Tibial nerve (tissue), 4 donors: ENCODE data around the gene PRUNE2. TPM values are rescaled to one million over a fixed set of nuclear protein-coding genes. Genes with fewer than 3 reads are reported as not detected.
"Not testable (repeated sequence)": the region's sequence is repeated elsewhere in the genome, so short reads cannot be mapped to it uniquely, and the experiment has no call there.

Experiments used
- DNase-seq, 2 donors: peaks; one replicate each; pipeline ENCODE4 v3.0.0-alpha.2; 2019; ENCODE audit warnings: low spot score in 2 of 2
- H3K27ac ChIP-seq, 4 donors: fragments of 200-600 bp; sonication (generic) in 3 of 4; one replicate each; pipeline ENCODE4 v1.5.1; 2017 to 2019; ENCODE audit warnings: mild to moderate bottlenecking in 1 of 4
- H3K27me3 ChIP-seq, 2 donors: fragments of 200-600 bp; sonication (generic) in 1 of 2; one replicate each; pipeline versions ENCODE4 v1.5.1 to v1.6.0; 2017 to 2019
- H3K36me3 ChIP-seq, 3 donors: fragments of 200-600 bp; sonication (generic); one replicate each; pipeline ENCODE4 v1.5.1; 2018 to 2019
- H3K4me1 ChIP-seq, 4 donors: fragments of 200-600 bp; sonication (generic) in 3 of 4; one replicate each; pipeline ENCODE4 v1.5.1; 2017 to 2019
- H3K4me3 ChIP-seq, 4 donors: fragments of 200-600 bp; sonication (generic) in 3 of 4; one replicate each; pipeline ENCODE4 v1.5.1; 2017 to 2019; ENCODE audit warnings: mild to moderate bottlenecking in 1 of 4, moderate library complexity in 1 of 4
- H3K9me3 ChIP-seq, 4 donors: fragments of 200-600 bp; sonication (generic) in 3 of 4; one replicate each; pipeline ENCODE4 v1.5.1; 2017 to 2019
- EP300 ChIP-seq, 2 donors: sonication (generic); formaldehyde crosslinking; IDR thresholded peaks; one replicate each; pipeline ENCODE4 v1.6.1; 2017; ENCODE audit warnings: antibody characterized with exemption in 2 of 2, mild to moderate bottlenecking in 1 of 2
- POLR2A ChIP-seq, 2 donors: fragments of 450-650 bp; IDR thresholded peaks; one replicate each; pipeline ENCODE4 v1.6.1; 2017; ENCODE audit warnings: antibody characterized with exemption in 2 of 2, mild to moderate bottlenecking in 2 of 2, moderate library complexity in 2 of 2
- WGBS, 2 donors: methylation state at CpG; one replicate each; pipeline ENCODE4 v1.1.5; 2018; 5-methylcytosine and 5-hydroxymethylcytosine counted together
- total RNA-seq, 4 donors: library from RNA; depleted of rRNA; stranded (reverse); fragments of >200 nt; gene quantifications; one replicate each; pipeline ENCODE4 v1.1.0, GENCODE V29; 2016
- TF ChIP-seq, protein P1 (sequence below), 5 experiments: fragments of 200-600 bp in 3 of 5; fragments of 450-650 bp in 2 of 5; sonication (generic) in 3 of 5; IDR thresholded peaks; one replicate each; pipeline ENCODE4 v1.5.1; 2016 to 2019; ENCODE audit warnings: antibody characterized with exemption in 5 of 5, mild to moderate bottlenecking in 3 of 5, moderate library complexity in 2 of 5

Gene PRUNE2
- total RNA-seq, 4 donors from 2014 or later = 23.2 to 50.4 (median 24.2) TPM

DNA sequence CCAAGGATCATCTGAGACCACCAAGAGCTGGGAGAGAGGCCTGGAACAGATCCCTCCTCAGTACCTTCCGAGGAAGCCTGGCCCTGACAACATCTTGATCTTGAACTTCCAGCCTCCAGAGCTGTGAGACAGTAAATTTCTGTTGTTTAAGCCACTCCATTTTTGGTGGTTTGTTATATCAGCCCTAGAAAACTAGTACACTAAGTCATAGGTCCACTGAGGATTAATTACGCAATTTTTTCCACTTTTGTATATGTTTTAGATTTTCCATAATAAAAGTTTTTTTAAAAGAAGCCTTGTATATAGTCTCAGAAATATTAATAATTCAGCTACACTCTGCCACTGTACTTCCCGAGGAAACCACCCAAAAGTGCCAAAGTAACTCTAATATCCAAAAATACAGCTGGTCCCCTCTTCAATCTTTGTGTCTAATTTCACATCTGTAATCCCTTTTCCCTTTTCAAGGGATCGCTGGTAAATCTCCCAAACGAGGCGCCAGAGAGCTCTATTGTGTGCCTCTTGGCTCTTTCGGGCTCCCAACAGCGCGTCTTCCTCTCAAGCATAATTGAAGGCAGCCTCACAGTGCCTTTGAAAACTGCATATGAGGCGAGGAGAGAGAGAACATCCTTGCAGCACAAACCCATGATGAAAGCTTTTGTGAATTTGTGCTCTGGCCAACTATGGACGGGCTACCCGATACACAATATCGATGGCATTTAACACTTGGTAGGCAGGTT lies 32.7 kb downstream of the PRUNE2 start:
- peak in 1 of 2 donors; percentile 7 for DNase-seq
- 25 to 34% methylated on average over 13 of the region's 13 CpGs for WGBS, 2 donors
- no peaks in the 10 kb centered on the region for H3K9me3 ChIP-seq
- H3K27ac ChIP-seq = peak overlapping the region in 2 of 4 donors; percentile 29 to 52
- no peaks in the 10 kb centered on the region for H3K36me3 ChIP-seq
- TF ChIP-seq POLR2A (IDR thresholded peaks at IDR 0.05) (no peak), EP300 (IDR thresholded peaks at IDR 0.05) (no peak)
- peaks cover 0 to 2% of the 10 kb centered on the region in 2 donors for H3K27me3 ChIP-seq
- H3K4me3 ChIP-seq = no peak overlapping the region
- peaks cover 0 to 27% (median 0%) of the 10 kb centered on the region in 4 donors for H3K4me1 ChIP-seq

DNA sequence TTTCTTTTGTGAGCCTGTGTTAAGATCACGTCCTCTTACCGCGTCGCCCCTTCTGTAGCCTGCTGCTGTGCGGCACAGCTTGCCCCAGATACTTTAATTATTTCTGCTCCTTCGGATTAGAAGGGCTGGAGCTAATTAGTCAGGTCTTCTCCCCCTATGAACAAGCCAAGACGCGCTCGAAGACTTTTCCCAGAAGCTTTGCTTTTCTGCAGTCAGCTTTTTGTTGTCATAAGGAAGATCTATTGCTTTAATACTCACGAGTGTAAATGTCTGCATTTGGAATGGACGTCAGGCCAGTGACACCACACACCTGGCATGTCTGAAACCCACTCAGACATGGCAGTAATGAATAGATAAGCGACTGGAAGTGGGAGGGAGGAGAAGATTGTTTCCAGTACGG lies 37.0 kb downstream of the PRUNE2 start:
- Histone ChIP-seq H3K9me3 (no peaks in the 10 kb centered on the region), H3K4me3 (no peak overlapping the region), H3K27me3 (peaks cover 0 to 3% of the 10 kb centered on the region in 2 donors), H3K36me3 (no peaks in the 10 kb centered on the region), H3K4me1 (peaks cover 0 to 17% (median 0%) of the 10 kb centered on the region in 4 donors), H3K27ac (no peak overlapping the region)
- 43 to 46% methylated on average over 13 of the region's 13 CpGs for WGBS, 2 donors
- TF ChIP-seq POLR2A (IDR thresholded peaks at IDR 0.05) (no peak), EP300 (IDR thresholded peaks at IDR 0.05) (no peak)
- TF ChIP-seq, protein P1, sequence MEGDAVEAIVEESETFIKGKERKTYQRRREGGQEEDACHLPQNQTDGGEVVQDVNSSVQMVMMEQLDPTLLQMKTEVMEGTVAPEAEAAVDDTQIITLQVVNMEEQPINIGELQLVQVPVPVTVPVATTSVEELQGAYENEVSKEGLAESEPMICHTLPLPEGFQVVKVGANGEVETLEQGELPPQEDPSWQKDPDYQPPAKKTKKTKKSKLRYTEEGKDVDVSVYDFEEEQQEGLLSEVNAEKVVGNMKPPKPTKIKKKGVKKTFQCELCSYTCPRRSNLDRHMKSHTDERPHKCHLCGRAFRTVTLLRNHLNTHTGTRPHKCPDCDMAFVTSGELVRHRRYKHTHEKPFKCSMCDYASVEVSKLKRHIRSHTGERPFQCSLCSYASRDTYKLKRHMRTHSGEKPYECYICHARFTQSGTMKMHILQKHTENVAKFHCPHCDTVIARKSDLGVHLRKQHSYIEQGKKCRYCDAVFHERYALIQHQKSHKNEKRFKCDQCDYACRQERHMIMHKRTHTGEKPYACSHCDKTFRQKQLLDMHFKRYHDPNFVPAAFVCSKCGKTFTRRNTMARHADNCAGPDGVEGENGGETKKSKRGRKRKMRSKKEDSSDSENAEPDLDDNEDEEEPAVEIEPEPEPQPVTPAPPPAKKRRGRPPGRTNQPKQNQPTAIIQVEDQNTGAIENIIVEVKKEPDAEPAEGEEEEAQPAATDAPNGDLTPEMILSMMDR (IDR thresholded peaks at IDR 0.05) = no peak
- DNase-seq = no peak

DNA sequence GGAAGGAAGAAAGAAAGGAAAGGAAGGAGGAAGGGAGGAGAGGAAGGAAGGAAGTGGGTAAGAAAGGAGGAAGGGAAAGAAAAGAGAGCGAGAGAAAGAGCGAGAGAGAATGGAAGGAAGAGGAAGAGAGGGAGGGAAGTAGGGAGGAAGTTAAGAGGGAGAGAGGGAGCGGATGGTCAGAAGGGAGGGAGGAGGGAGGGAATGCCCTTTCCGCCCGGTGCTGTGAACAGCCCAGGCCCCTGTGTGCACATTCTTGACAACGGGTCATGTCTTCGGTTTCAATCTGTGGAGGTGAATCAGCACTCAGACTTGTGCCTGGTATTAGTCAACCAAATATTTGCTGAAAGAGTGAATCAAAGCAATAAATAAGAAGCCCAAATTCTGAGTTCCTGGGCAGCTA lies 39.2 kb downstream of the PRUNE2 start:
- Histone ChIP-seq H3K4me3 (no peak overlapping the region), H3K9me3 (no peaks in the 10 kb centered on the region), H3K36me3 (no peaks in the 10 kb centered on the region), H3K27ac (no peak overlapping the region), H3K4me1 (peaks cover 0 to 6% (median 0%) of the 10 kb centered on the region in 4 donors), H3K27me3 (peaks cover 0 to 3% of the 10 kb centered on the region in 2 donors)
- no peak for DNase-seq
- 45 to 50% methylated on average over 7 of the region's 7 CpGs for WGBS, 2 donors
- TF ChIP-seq POLR2A (IDR thresholded peaks at IDR 0.05) = no peak
- no peak for TF ChIP-seq EP300 (IDR thresholded peaks at IDR 0.05)
- TF ChIP-seq, protein P1 (IDR thresholded peaks at IDR 0.05) = no peak

DNA sequence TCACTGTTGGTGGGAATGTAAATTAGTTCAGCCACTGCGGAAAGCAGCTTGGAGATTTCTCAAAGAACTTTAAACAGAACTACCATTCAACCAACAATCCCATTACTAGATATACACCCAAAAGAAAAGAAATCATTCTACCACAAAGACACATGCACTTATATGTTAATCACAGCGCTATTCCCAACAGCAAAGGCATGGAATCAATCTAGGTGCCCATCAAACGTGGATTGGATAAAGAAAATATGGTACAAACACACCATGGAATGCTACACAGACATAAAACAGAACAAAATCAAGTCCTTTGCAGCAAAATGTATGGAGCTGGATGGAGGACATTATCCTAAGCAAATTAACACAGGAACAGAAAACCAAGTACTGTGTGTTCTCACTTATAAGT lies 42.1 kb downstream of the PRUNE2 start:
- no peak for DNase-seq
- 65 to 67% methylated on average over 3 of the region's 3 CpGs for WGBS, 2 donors
- Histone ChIP-seq H3K4me3 (no peak overlapping the region), H3K4me1 (peaks cover 0 to 4% (median 0%) of the 10 kb centered on the region in 4 donors), H3K27me3 (peaks cover 0 to 3% of the 10 kb centered on the region in 2 donors), H3K9me3 (no peaks in the 10 kb centered on the region), H3K27ac (no peak overlapping the region), H3K36me3 (no peaks in the 10 kb centered on the region)
- TF ChIP-seq EP300 (IDR thresholded peaks at IDR 0.05) (no peak), POLR2A (IDR thresholded peaks at IDR 0.05) (no peak)
- TF ChIP-seq, protein P1 (IDR thresholded peaks at IDR 0.05) = no peak

DNA sequence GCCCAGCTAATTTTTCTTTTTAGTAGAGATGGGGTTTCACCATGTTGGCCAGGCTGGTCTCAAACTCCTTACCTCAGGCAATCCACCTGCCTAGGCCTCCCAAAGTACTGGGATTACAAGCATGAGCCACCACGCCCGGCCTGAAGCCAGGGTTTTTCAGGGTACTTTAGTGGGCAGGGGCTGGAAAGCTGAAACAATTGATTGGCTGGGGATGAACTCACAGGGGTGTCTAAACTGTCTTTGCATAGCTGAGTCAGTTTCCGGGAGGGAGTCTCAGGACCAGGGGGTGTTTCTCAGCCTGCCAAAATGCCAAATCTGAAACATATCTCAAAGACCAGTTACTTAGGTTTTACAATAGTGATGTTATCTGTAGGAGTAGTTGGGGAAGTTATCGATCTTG lies 46.1 kb downstream of the PRUNE2 start:
- Histone ChIP-seq H3K27me3 (no peaks in the 10 kb centered on the region), H3K9me3 (no peaks in the 10 kb centered on the region), H3K27ac (no peak overlapping the region), H3K36me3 (no peaks in the 10 kb centered on the region), H3K4me3 (no peak overlapping the region), H3K4me1 (no peaks in the 10 kb centered on the region)
- DNase-seq = no peak
- TF ChIP-seq EP300 (IDR thresholded peaks at IDR 0.05) (no peak), POLR2A (IDR thresholded peaks at IDR 0.05) (no peak)
- TF ChIP-seq, protein P1 (IDR thresholded peaks at IDR 0.05) = no peak
- 83 to 87% methylated on average over 4 of the region's 4 CpGs for WGBS, 2 donors

DNA sequence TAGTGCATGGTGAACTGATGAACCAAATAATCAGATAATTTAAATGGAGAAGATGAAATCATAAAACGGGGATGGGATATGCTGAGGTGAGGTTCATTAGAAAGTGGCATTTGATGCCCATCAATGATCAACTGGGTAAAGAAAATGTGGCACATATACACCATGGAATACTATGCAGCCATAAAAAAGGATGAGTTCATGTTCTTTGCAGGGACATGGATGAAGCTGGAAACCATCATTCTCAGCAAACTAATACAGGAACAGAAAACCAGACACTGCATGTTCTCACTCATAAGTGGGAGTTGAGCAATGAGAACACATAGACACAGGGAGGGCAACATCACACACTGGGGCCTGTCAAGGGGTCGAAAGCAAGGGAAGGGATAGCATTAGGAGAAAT lies 47.7 kb downstream of the PRUNE2 start:
- not testable (repeated sequence) for H3K9me3 ChIP-seq, H3K27ac ChIP-seq, H3K27me3 ChIP-seq, H3K4me3 ChIP-seq, DNase-seq, H3K4me1 ChIP-seq, H3K36me3 ChIP-seq
- WGBS, 2 donors = 86 to 87% methylated on average over 2 of the region's 2 CpGs
